HEK293 (cell line): ENCODE results near the gene FALEC.

Source experiments
- CTCF ChIA-PET: fragments of 350-600 bp; formaldehyde crosslinking; extraction: SDS; loops from one replicate; lab custom pipeline; 2021; ENCODE audit warnings: antibody characterized with exemption; lab: Yijun Ruan, JAX
- POLR2A ChIA-PET: fragments of 300-600 bp; formaldehyde crosslinking; extraction: SDS; loops from one replicate; lab custom pipeline; 2020; ENCODE audit warnings: antibody characterized with exemption, inconsistent platforms; lab: Yijun Ruan, JAX
- H3K27ac ChIP-seq: fragments of 200-500 bp; sonication (Bioruptor generic); 2 replicates; pipeline ENCODE4 v1.5.1; 2014; ENCODE audit warnings: low read depth, low read length, control low read depth, inconsistent platforms; ENCODE audit errors: extremely low read depth
- H3K36me3 ChIP-seq, 2 experiments: fragments of 200-500 bp in 1 of 2; sonication (Bioruptor generic) in 1 of 2; 1 replicate in 1 of 2; 2 replicates in 1 of 2; pipeline ENCODE4 v1.5.1; 2014 to 2017; ENCODE audit warnings: inconsistent platforms in 2 of 2, low read length in 2 of 2; ENCODE audit not compliant: control insufficient read depth in 2 of 2, insufficient read depth in 1 of 2
- H3K4me1 ChIP-seq: fragments of 200-500 bp; sonication (Bioruptor generic); 2 replicates; pipeline ENCODE4 v1.5.1; 2014; ENCODE audit warnings: mild to moderate bottlenecking, low read length, inconsistent platforms; ENCODE audit not compliant: control insufficient read depth, insufficient read depth
- H3K4me3 ChIP-seq: 2 replicates; pipeline ENCODE4 v1.5.1; 2011; ENCODE audit warnings: low read depth, mild to moderate bottlenecking, control low read depth, low read length, moderate library complexity
- H3K9me3 ChIP-seq: fragments of 200-500 bp; sonication (Bioruptor generic); 2 replicates; pipeline ENCODE4 v1.5.1; 2014; ENCODE audit warnings: low read depth, low read length, inconsistent platforms; ENCODE audit not compliant: control insufficient read depth, insufficient read depth
- GLIS1 ChIP-seq: fragments of 450-650 bp; formaldehyde crosslinking; IDR thresholded peaks from 2 replicates; pipeline ENCODE4 v1.5.1; 2016; ENCODE audit warnings: missing biosample characterization, missing genetic modification characterization
- GLIS2 ChIP-seq: fragments of 450-650 bp; formaldehyde crosslinking; IDR thresholded peaks from 2 replicates; pipeline ENCODE4 v1.5.1; 2016; ENCODE audit warnings: missing biosample characterization, missing genetic modification characterization
- KLF1 ChIP-seq: fragments of 450-650 bp; formaldehyde crosslinking; IDR thresholded peaks from 2 replicates; pipeline ENCODE4 v1.5.1; 2016; ENCODE audit warnings: missing biosample characterization, missing genetic modification characterization
- PRDM1 ChIP-seq: fragments of 450-650 bp; formaldehyde crosslinking; IDR thresholded peaks from 2 replicates; pipeline ENCODE4; 2016; ENCODE audit warnings: missing biosample characterization, missing genetic modification characterization
- SP2 ChIP-seq: fragments of 450-650 bp; formaldehyde crosslinking; IDR thresholded peaks from 2 replicates; pipeline ENCODE4 v1.5.1; 2016; ENCODE audit warnings: missing biosample characterization, missing genetic modification characterization
- SP7 ChIP-seq: fragments of 450-650 bp; formaldehyde crosslinking; IDR thresholded peaks from 2 replicates; pipeline ENCODE4 v1.5.1; 2016; ENCODE audit warnings: missing biosample characterization, missing genetic modification characterization
- WT1 ChIP-seq: fragments of 450-650 bp; formaldehyde crosslinking; IDR thresholded peaks from 2 replicates; pipeline ENCODE4 v1.5.1; 2016; ENCODE audit warnings: missing biosample characterization, missing genetic modification characterization
- YY1 ChIP-seq: fragments of 450-650 bp; formaldehyde crosslinking; IDR thresholded peaks from 2 replicates; pipeline ENCODE4 v1.5.1; 2018; ENCODE audit warnings: missing biosample characterization, missing genetic modification characterization
- ZBTB1 ChIP-seq: fragments of 450-650 bp; formaldehyde crosslinking; IDR thresholded peaks from 2 replicates; pipeline ENCODE4 v1.5.1; 2016; ENCODE audit warnings: missing biosample characterization, missing genetic modification characterization
- ZBTB21 ChIP-seq: fragments of 450-650 bp; formaldehyde crosslinking; IDR thresholded peaks from 2 replicates; pipeline ENCODE4 v1.5.1; 2017; ENCODE audit warnings: missing biosample characterization, missing genetic modification characterization
- ZIC2 ChIP-seq: fragments of 450-650 bp; formaldehyde crosslinking; IDR thresholded peaks from 2 replicates; pipeline ENCODE4 v1.5.1; 2016; ENCODE audit warnings: missing biosample characterization, missing genetic modification characterization
- ZNF10 ChIP-seq: fragments of 450-650 bp; formaldehyde crosslinking; IDR thresholded peaks from 2 replicates; pipeline ENCODE4 v1.5.1; 2017; ENCODE audit warnings: missing biosample characterization, missing genetic modification characterization
- ZNF335 ChIP-seq: fragments of 450-650 bp; formaldehyde crosslinking; conservative IDR thresholded peaks from 2 replicates; pipeline ENCODE4 v1.5.1; 2016; ENCODE audit warnings: missing biosample characterization, missing genetic modification characterization
- ZNF626 ChIP-seq: fragments of 450-650 bp; sonication (Bioruptor Pico); formaldehyde crosslinking; IDR thresholded peaks from 2 replicates; pipeline ENCODE4 v1.5.1; 2018; ENCODE audit warnings: missing biosample characterization, missing genetic modification characterization, inconsistent platforms
- ZNF660 ChIP-seq: fragments of 450-650 bp; IDR thresholded peaks from 2 replicates; pipeline ENCODE4 v1.5.1; 2018; ENCODE audit warnings: missing biosample characterization, mild to moderate bottlenecking, missing genetic modification characterization
- ZNF785 ChIP-seq: fragments of 450-650 bp; formaldehyde crosslinking; IDR thresholded peaks from 2 replicates; pipeline ENCODE4 v1.5.1; 2016; ENCODE audit warnings: missing biosample characterization, missing genetic modification characterization
- TF ChIP-seq, protein P1 (sequence below): fragments of 450-650 bp; formaldehyde crosslinking; IDR thresholded peaks from 2 replicates; pipeline ENCODE4 v1.5.1; 2016; ENCODE audit warnings: missing biosample characterization, missing genetic modification characterization

FALEC gene

DNA sequence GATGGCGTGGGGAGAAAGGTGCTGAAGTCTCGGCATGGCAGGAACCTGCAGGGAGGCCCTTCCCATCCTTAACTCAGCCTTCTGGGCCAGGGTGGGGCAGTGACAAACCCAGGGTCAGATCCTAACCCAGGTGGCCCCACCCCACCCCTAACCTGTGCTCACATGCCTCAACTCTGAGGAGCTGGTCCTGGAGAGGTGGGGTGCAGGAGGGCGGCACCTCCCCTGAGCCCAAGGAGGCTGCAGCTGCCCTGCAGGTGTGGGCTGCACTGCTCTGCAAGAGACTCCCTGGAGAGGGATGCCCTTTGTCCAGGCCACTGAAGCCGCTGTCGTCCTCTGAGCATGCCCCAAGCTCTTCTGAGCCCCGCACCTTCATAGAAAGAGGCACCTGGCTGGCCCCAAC is 18.4 kb downstream of the FALEC start:
- POLR2A ChIA-PET, result no interaction called here
- Histone ChIP-seq H3K9me3 (no peaks in the 10 kb centered on the region), H3K36me3 (no peaks in the 10 kb centered on the region), H3K27ac (no peak overlapping the region), H3K4me3 (no peak overlapping the region), H3K4me1 (no peaks in the 10 kb centered on the region)
- TF ChIP-seq ZBTB1 (no peak), GLIS2 (tag by site-specific recombination) (no peak), KLF1 (0 out of 2 replicates have a peak, but pooled peaks have one; percentile 20)
- CTCF ChIA-PET, result interaction anchor here (0.6 to 8.5 kb wide), 7 partner anchors 13 to 71 kb away, joined by 3 to 54 read pairs (median 15); partner anchors contain the start of genes FALEC and TARS2

DNA sequence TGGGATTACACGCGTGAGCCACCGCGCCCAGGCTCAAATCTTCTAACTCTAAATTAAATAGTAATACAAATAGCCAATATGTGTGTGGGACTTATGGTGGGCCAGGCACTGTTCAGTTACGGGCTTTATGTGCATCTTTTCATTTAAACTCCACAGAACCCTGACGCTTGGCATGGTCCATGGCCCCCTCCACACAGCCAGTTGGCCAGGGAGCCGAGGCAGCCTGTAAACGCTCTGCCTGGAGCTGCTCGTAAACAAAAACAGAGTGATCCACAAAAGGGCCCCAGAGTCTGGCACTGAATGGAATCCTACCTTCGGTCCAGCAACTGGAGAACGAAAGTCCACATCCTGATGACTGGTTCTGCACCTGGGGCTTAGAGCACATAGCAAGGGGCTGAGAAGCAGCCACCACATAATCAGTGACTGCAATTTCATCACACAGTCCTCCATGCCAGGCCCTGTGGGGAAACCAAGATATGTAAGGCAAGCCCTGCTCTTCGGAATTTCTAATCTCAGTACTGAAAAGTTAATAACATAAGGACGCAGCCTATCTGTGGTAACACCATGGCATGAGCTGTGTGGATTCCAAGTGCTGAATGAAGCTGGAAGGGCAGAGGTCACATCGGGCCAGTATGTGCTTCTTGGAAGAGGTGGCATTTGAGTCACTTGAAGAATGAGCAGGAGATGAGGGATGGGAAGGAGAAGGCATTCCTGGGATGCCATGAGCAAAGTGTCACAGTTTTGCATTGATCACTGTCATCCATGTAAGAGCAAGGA is 20.1 kb downstream of the FALEC start:
- no peaks in the 10 kb centered on the region for H3K36me3 ChIP-seq
- CTCF ChIA-PET, result interaction anchor here (0.6 to 8.5 kb wide), 3 partner anchors 18 to 283 kb away, joined by 3 to 54 read pairs (median 50); partner anchors contain the start of gene FALEC
- TF ChIP-seq WT1 (tag by site-specific recombination) (no peak), SP2 (tag by site-specific recombination) (no peak), YY1 (tag by site-specific recombination) (no peak), ZNF10 (tag by site-specific recombination) (no peak)
- POLR2A ChIA-PET, result interaction anchor here (0.6 kb wide), 1 partner anchor 34 kb away, joined by 3 read pairs; no protein-coding TSS in a partner anchor
- H3K4me3 ChIP-seq, result no peak overlapping the region
- no peak overlapping the region for H3K27ac ChIP-seq
- H3K9me3 ChIP-seq, result no peaks in the 10 kb centered on the region
- no peaks in the 10 kb centered on the region for H3K4me1 ChIP-seq

GRCh38 chr1:150536836-150537731 is 21.5 kb downstream of the FALEC start:
- H3K27ac ChIP-seq, result no peak overlapping the region
- ChIA-PET CTCF (interaction anchor here (1.3 to 8.5 kb wide), 2 partner anchors 23 to 281 kb away, joined by 6 to 54 read pairs; no protein-coding TSS in a partner anchor), POLR2A (interaction anchor here (0.7 to 2.0 kb wide), 5 partner anchors 11 to 287 kb away, joined by 3 to 8 read pairs (median 3); partner anchors contain the start of genes FALEC and MCL1)
- TF ChIP-seq ZNF785, result no peak
- peak; percentile 32; the same call in 1 of the 2 replicates for TF ChIP-seq ZNF660 (tag by site-specific recombination)
- TF ChIP-seq SP7 (tag by site-specific recombination), result peak; percentile 68
- TF ChIP-seq, protein P1, sequence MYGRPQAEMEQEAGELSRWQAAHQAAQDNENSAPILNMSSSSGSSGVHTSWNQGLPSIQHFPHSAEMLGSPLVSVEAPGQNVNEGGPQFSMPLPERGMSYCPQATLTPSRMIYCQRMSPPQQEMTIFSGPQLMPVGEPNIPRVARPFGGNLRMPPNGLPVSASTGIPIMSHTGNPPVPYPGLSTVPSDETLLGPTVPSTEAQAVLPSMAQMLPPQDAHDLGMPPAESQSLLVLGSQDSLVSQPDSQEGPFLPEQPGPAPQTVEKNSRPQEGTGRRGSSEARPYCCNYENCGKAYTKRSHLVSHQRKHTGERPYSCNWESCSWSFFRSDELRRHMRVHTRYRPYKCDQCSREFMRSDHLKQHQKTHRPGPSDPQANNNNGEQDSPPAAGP (tag by site-specific recombination), result 0 out of 2 replicates have a peak, but pooled peaks have one; percentile 22
- TF ChIP-seq GLIS2 (tag by site-specific recombination), result 0 out of 2 replicates have a peak, but pooled peaks have one; percentile 7
- 0 out of 2 replicates have a peak, but pooled peaks have one; percentile 21 for TF ChIP-seq ZNF335 (tag by site-specific recombination)
- TF ChIP-seq PRDM1 (tag by site-specific recombination), result no peak
- TF ChIP-seq GLIS1, result peak; percentile 94
- 0 out of 2 replicates have a peak, but pooled peaks have one; percentile 23 for TF ChIP-seq ZBTB21 (tag by site-specific recombination)
- peak; percentile 92 for TF ChIP-seq ZIC2 (tag by site-specific recombination)
- no peak for TF ChIP-seq ZNF626 (tag by site-specific recombination)
- H3K4me1 ChIP-seq, result no peaks in the 10 kb centered on the region
- no peaks in the 10 kb centered on the region for H3K9me3 ChIP-seq
- H3K36me3 ChIP-seq, result no peaks in the 10 kb centered on the region
- no peak overlapping the region for H3K4me3 ChIP-seq
